ENCODE data around the gene TMPRSS15.

TMPRSS15 gene

GRCh38 chr21:18340387-18340942, 63.1 kb downstream of the TMPRSS15 start:
- no peak for DNase-seq

GRCh38 chr21:18335651-18336236, 67.8 kb downstream of the TMPRSS15 start:
- DNase-seq = no peak

- no peak for DNase-seq
These were observed 69.5 kb downstream of the TMPRSS15 start for GRCh38 chr21:18334066-18334465.

- DNase-seq = no peak
These were observed 85.4 kb downstream of the TMPRSS15 start for GRCh38 chr21:18318156-18318555.

- DNase-seq = no peak
These were observed 105.4 kb downstream of the TMPRSS15 start for GRCh38 chr21:18298228-18298627.

GRCh38 chr21:18294100-18294499, 109.5 kb downstream of the TMPRSS15 start:
- no peak for DNase-seq

GRCh38 chr21:18289876-18290275, 113.7 kb downstream of the TMPRSS15 start:
- DNase-seq = no peak

- no peak for DNase-seq
These were observed 118.2 kb downstream of the TMPRSS15 start for GRCh38 chr21:18285379-18285778.

GRCh38 chr21:18275781-18276180, 127.8 kb downstream of the TMPRSS15 start:
- no peak for DNase-seq

GRCh38 chr21:18274370-18274769, 129.2 kb downstream of the TMPRSS15 start:
- DNase-seq = no peak

- no peak for DNase-seq
These were observed 130.2 kb downstream of the TMPRSS15 start for GRCh38 chr21:18273400-18273799.

GRCh38 chr21:18269856-18270255, 133.7 kb downstream of the TMPRSS15 start:
- DNase-seq = no peak

- DNase-seq = no peak
These were observed 134.7 kb downstream of the TMPRSS15 start for GRCh38 chr21:18268906-18269305.

GRCh38 chr21:18267496-18267895, 136.1 kb downstream of the TMPRSS15 start:
- DNase-seq = no peak

- no peak for DNase-seq
These were observed 137.6 kb downstream of the TMPRSS15 start for GRCh38 chr21:18265944-18266343.

- DNase-seq = no peak
These were observed 149.8 kb downstream of the TMPRSS15 start for GRCh38 chr21:18253799-18254198.

GRCh38 chr21:18253221-18253620, 150.4 kb downstream of the TMPRSS15 start:
- no peak for DNase-seq

GRCh38 chr21:18252680-18253079, 150.9 kb downstream of the TMPRSS15 start:
- DNase-seq = no peak

- DNase-seq = no peak
These were observed 151.3 kb downstream of the TMPRSS15 start for GRCh38 chr21:18252256-18252655.

- DNase-seq = no peak
These were observed 152.5 kb downstream of the TMPRSS15 start for GRCh38 chr21:18251065-18251464.

- no peak for DNase-seq
These were observed 153.9 kb downstream of the TMPRSS15 start for GRCh38 chr21:18249672-18250071.

- no peak for DNase-seq
These were observed 155.4 kb downstream of the TMPRSS15 start for GRCh38 chr21:18248171-18248570.

- DNase-seq = peak; percentile 36
These were observed 158.1 kb downstream of the TMPRSS15 start for GRCh38 chr21:18245464-18245967.

- DNase-seq = no peak
These were observed 158.7 kb downstream of the TMPRSS15 start, which contains the start of gene CHODL for GRCh38 chr21:18244671-18245463. Gene CHODL, plus strand, starts transcription at chr21:18244833. Its CDS starts 391 bp downstream, at chr21:18245224.

Measured in NCI-H748 treated with DMSO at 0.1 percent for 48 hours (cell line).